Cardiac fibroblast (primary cell): ENCODE data around the gene HOXA2.

ENCODE experiments used
- DNase-seq, 2 donors: peaks; one replicate each; pipeline versions ENCODE4 v3.0.0 to v3.0.0-alpha.2; 2010; ENCODE audit warnings: low read depth in 2 of 2
- H3K4me3 ChIP-seq, 2 donors: replicated peaks in 1 of 2; 1 replicate in 1 of 2; 2 replicates in 1 of 2; pipeline ENCODE4 v1.5.1; 2011; ENCODE audit warnings: low read depth in 2 of 2, low read length in 2 of 2, mild to moderate bottlenecking in 2 of 2, moderate library complexity in 1 of 2
- TF ChIP-seq, protein P1 (sequence below): IDR thresholded peaks from one replicate; pipeline ENCODE4 v1.5.1; 2011; ENCODE audit warnings: low read depth, mild to moderate bottlenecking, low read length, inconsistent platforms

HOXA2 gene

DNA sequence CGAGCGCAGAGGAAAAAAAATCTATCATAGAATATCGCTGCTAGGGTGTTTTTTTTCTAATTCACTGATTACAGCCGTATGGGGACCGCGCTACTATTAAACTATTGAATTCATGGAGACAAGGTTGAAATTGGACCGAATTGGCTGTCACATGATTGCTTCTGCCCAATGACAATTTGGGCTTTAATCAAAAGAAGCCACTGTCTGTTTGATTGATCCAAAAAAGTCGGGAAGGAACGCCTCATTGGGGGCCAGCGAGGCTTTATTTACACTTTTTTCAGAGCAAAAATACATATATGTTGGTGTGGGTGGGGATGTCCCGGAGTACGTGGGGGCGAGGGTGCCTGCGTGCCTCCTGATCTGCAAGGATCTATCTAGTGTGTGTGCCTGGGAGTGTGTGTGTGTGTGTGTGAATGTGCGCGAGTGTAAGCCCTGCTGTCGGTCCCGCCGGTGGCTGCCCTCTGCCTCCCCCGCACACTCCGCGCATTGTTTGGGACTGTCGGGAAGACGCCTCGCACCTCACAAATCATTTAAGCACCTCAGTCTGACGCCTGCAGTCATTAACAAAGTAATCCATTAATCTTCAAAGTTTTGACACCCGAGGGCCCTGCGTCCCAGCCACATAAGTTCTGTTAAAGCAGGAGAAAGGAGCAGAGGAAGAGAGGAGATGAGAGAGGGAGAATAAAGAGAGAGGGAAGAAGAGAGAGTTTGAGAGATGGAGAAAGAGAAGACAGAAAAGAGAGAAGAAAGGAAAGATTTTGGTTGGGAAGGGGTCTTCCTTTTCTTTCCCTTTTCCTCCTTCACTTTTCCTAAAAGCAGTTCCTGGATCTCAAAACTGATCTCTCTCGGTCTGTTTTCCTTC lies at the start of gene HOXA2:
HOXA2 (minus strand) TSS at position 103 of the 862 bp plus-strand sequence. CDS start 183 bp downstream, outside the sequence.
- no peak within 1 kb of the TSS for H3K4me3 ChIP-seq
- TF ChIP-seq, protein P1, sequence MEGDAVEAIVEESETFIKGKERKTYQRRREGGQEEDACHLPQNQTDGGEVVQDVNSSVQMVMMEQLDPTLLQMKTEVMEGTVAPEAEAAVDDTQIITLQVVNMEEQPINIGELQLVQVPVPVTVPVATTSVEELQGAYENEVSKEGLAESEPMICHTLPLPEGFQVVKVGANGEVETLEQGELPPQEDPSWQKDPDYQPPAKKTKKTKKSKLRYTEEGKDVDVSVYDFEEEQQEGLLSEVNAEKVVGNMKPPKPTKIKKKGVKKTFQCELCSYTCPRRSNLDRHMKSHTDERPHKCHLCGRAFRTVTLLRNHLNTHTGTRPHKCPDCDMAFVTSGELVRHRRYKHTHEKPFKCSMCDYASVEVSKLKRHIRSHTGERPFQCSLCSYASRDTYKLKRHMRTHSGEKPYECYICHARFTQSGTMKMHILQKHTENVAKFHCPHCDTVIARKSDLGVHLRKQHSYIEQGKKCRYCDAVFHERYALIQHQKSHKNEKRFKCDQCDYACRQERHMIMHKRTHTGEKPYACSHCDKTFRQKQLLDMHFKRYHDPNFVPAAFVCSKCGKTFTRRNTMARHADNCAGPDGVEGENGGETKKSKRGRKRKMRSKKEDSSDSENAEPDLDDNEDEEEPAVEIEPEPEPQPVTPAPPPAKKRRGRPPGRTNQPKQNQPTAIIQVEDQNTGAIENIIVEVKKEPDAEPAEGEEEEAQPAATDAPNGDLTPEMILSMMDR: no peak
- DNase-seq: no peak

DNA sequence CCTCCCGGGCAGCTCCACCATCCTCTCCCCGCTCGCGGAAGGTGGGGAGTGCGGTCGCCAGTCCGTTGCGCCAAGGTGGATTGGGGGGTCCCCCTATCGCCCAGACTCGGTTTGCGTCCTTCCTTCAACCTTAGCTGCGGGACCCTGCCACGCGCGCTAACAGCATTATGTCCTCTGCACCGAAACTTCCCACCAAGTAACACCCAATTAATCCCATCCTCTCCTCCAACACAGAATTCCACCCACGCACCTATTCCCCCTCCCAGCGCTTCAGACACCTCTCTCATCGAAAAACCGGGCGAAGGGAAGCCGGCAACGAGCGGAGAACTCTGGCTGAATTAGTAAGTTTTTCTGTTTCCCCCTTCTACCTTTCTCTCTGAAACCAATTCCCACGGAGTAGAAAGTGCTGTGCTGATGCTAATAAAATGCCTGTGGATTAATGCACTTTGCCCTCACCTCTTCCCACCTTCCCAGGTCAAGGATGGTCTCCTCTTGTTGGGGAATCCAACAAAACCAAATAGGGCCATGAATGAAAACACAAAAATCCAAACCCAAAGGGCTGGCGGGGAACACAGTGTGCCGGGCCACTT lies 49.0 kb upstream of the HOXA2 start:
- peak overlapping the region; percentile 21 to 26 for H3K4me3 ChIP-seq
- TF ChIP-seq, protein P1: no peak
- no peak for DNase-seq

DNA sequence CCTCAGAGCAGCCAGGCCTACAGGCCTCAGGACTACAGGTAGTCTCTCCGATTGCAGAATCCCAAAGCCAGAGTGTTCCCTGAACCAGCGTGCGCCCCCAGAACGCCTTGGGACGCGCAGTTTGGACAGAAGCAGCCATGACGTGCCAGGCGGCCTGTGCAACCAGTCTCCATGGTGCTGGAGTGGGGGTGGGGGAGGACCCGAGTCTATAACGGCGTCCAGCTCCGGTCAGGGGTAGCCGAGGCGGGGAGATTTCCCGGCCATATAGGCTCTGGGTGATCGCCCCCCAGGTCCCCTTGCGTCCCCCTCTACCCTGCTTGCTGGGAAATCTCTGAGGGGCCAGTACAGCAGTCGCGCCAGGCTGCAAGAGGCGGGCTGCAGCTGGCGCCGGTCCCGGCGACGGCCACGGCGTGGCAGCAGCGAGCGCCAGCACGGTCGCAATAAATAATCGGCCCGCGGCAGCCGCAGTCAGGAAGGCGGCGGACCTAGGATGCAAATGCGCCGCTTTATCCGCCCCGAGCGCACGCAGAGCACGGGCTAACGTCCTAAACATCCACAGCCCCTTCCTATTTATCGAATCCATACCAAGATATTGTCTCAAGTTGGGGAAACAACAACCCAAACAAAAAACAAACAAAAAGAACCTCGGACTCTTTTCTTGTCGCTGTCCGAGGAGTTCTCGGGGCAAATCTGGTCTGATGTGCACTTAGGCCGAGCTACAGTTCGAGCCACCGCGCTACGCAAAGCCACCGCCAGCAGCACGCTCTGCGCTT lies 48.3 kb upstream of the HOXA2 start:
- DNase-seq: peak; percentile 59 to 69
- peak overlapping the region; percentile 21 to 26 for H3K4me3 ChIP-seq
- TF ChIP-seq, protein P1: peak; percentile 51

DNA sequence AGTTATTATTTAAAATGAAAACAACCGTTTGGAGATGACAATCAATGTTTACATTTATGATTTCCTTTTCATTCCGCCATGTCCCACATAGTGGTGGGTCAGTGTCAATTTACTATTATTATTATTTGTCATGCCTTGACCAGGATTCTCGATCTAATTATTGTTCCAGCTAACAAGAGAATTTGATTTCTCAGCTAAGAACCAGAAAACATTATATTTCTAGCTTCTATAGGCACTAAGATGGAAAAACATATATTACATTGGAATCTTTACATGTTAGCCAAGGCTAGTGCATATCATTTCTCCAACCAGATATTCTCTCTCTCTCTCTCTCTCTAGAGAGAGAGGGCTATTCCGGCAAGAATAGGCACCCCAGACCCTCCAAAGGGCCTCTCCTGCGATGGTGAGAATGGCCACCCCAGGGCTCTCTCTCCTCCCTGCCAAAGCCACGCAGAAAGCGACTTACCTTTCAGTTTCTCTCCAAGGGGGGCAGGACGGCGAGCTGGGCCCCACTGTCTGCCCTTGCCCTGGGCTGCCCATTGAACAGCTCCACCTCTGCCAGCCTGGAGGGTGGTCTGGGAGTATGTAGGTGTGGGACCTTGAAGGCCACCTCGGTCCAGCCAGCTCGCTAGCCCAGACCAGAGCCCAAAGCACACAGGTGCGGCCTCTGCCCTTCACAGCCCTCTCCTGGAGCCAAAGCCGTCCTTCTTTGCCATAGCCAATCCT lies 47.5 kb upstream of the HOXA2 start:
- no peak for DNase-seq
- peak overlapping the region in 1 of 2 donors; percentile 11 for H3K4me3 ChIP-seq
- TF ChIP-seq, protein P1: no peak

DNA sequence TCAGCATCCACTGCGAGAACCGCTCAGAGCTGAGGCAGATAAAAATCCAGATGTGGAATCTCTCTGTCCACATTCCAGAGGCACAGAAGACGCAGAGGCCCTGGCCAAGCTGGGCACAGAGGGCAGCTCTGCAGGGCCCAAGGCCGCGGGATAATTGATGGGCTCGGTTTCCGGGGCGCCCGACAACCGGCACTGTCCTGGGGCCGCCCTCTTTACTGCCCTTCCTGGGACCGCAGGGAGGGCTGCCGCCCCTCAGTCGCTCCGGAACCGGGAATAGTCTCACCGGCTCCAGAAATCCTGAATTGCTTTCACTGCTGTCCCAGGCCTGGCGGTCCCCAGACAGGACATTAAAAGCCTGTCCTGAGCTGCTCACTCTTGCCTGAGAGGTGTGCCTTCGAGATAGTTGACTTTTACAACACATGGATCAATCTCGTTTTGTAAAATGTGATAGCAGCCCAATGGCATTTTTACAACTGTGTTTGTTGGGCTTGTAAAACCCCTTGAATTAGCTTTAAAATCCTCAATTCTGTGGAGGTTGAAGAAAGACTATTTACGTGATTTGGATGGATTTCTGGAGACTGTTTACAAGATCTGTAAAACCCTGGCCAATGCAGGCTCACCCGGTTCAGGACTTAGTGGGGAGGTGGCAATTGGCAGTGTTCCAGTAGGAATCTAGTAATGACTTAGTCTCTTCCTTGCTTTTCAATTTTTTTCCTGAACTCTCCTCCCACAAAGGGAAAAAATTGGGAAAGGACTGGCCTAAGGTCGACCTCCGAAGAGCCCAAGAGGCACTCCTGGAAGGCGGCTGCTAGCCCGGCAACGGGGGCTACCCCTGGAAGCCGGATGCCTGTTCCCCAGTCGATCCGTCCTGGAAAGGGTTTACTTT lies 46.5 kb upstream of the HOXA2 start:
- TF ChIP-seq, protein P1: no peak
- H3K4me3 ChIP-seq: no peak overlapping the region
- DNase-seq: no peak
